Endothelial cell of umbilical vein (primary cell): Measurements from ENCODE around the gene AKNAD1. TPM values are rescaled to one million over a fixed set of nuclear protein-coding genes. Genes with fewer than 3 reads are reported as not detected.

Experiments used
- BruUV-seq: library from RNA; stranded (reverse); fragments of 400-500 nt; replicated peaks from 2 replicates; lab custom pipeline; 2021; lab: Mats Ljungman, UMichigan
- CTCF ChIA-PET: fragments of 300-600, 350-600 bp; sonication (Branson Sonifier 250); formaldehyde crosslinking; loops from one replicate; lab custom pipeline; 2021; ENCODE audit warnings: antibody characterized with exemption, inconsistent platforms; lab: Charles Lee
- POLR2A ChIA-PET: fragments of 300-600, 350-600 bp; sonication (Branson Sonifier 250); formaldehyde crosslinking; loops from one replicate; lab custom pipeline; 2021; ENCODE audit warnings: antibody characterized with exemption, inconsistent platforms; lab: Charles Lee
- DNase-seq: peaks from one replicate; pipeline ENCODE4 v3.0.0-alpha.2; 2011; ENCODE audit warnings: low read depth, low spot score
- FAIRE-seq: peaks from 2 replicates; lab custom pipeline; 2011; peaks lifted over from hg19 to GRCh38; lab: Jason Lieb, UNC
- H2AFZ ChIP-seq: 2 replicates; pipeline ENCODE4 v1.6.0; 2012; ENCODE audit warnings: low read depth, low read length, control low read depth, inconsistent platforms
- H3K27ac ChIP-seq: 2 replicates; pipeline ENCODE4 v1.5.1; 2011; ENCODE audit warnings: low read depth, mild to moderate bottlenecking, control low read depth, low read length, moderate library complexity; ENCODE audit not compliant: insufficient read depth
- H3K27me3 ChIP-seq, 2 experiments: 2 replicates each; pipeline versions ENCODE4 v1.6.0 to v1.6.1; 2011; ENCODE audit warnings: low read length in 2 of 2, mixed read lengths in 1 of 2; ENCODE audit not compliant: control insufficient read depth in 2 of 2, insufficient read depth in 2 of 2
- H3K36me3 ChIP-seq, 2 experiments: 2 replicates in 1 of 2; 3 replicates in 1 of 2; pipeline ENCODE4 v1.5.1; 2011; ENCODE audit warnings: low read length in 2 of 2, mild to moderate bottlenecking in 1 of 2, moderate library complexity in 1 of 2; ENCODE audit not compliant: control insufficient read depth in 2 of 2, insufficient read depth in 2 of 2; ENCODE audit errors: extremely low read depth in 1 of 2
- H3K4me1 ChIP-seq: 3 replicates; pipeline ENCODE4 v1.5.1; 2011; ENCODE audit warnings: mild to moderate bottlenecking, low read length; ENCODE audit not compliant: control insufficient read depth, insufficient read depth; ENCODE audit errors: extremely low read depth
- H3K4me2 ChIP-seq: 2 replicates; pipeline ENCODE4 v1.6.1; 2011; ENCODE audit warnings: low read length, control low read depth, mixed read lengths; ENCODE audit not compliant: insufficient read depth
- H3K4me3 ChIP-seq, 3 experiments: fragments of 200-600 bp in 1 of 3; sonication (generic), shearing (Covaris generic) in 1 of 3; replicated peaks in 1 of 3; 2 replicates each; pipeline ENCODE4 v1.5.1; 2011 to 2016; ENCODE audit warnings: control low read depth in 3 of 3, low read length in 3 of 3, mild to moderate bottlenecking in 2 of 3, inconsistent platforms in 1 of 3, low read depth in 1 of 3, moderate library complexity in 1 of 3; ENCODE audit not compliant: insufficient read depth in 1 of 3
- H3K79me2 ChIP-seq: 2 replicates; pipeline ENCODE4 v1.6.0; 2012; ENCODE audit warnings: low read length, inconsistent platforms; ENCODE audit not compliant: control insufficient read depth, insufficient read depth
- H3K9ac ChIP-seq: replicated peaks from 2 replicates; pipeline ENCODE3; 2011; ENCODE audit warnings: low read length, control low read depth; ENCODE audit not compliant: insufficient read depth; ENCODE audit errors: extremely low read depth
- H3K9me1 ChIP-seq: replicated peaks from 3 replicates; pipeline ENCODE4 v1.6.0; 2011; ENCODE audit warnings: mild to moderate bottlenecking, low read length; ENCODE audit not compliant: control insufficient read depth, insufficient read depth; ENCODE audit errors: extremely low read depth
- H3K9me3 ChIP-seq: replicated peaks from 2 replicates; pipeline ENCODE4 v1.5.1; 2012; ENCODE audit warnings: low read length, inconsistent platforms; ENCODE audit not compliant: control insufficient read depth, insufficient read depth
- H4K20me1 ChIP-seq: replicated peaks from 2 replicates; pipeline ENCODE3; 2011; ENCODE audit warnings: mild to moderate bottlenecking, low read length; ENCODE audit not compliant: control insufficient read depth, insufficient read depth; ENCODE audit errors: extremely low read depth
- CTCF ChIP-seq, 2 donors: IDR thresholded peaks; 1 replicate in 1 of 2; 2 replicates in 1 of 2; pipeline ENCODE4 v1.5.1; 2011; ENCODE audit warnings: low read length in 2 of 2, mild to moderate bottlenecking in 2 of 2, moderate library complexity in 2 of 2, control low read depth in 1 of 2, inconsistent platforms in 1 of 2, low read depth in 1 of 2; ENCODE audit not compliant: insufficient read depth in 1 of 2; ENCODE audit errors: extremely low read depth in 1 of 2
- EZH2 ChIP-seq: IDR thresholded peaks from 2 replicates; pipeline ENCODE4 v1.6.1; 2012; ENCODE audit warnings: borderline replicate concordance, low read depth, mild to moderate bottlenecking, moderate library complexity, low read length, inconsistent platforms; ENCODE audit not compliant: severe bottlenecking
- FOS ChIP-seq: IDR thresholded peaks from 2 replicates; pipeline ENCODE4 v1.6.1; 2011; ENCODE audit warnings: mild to moderate bottlenecking, low read length, moderate library complexity, borderline replicate concordance; ENCODE audit not compliant: insufficient read depth
- GATA2 ChIP-seq: IDR thresholded peaks from 2 replicates; pipeline ENCODE4 v1.7.0; 2011; ENCODE audit warnings: low read depth, mild to moderate bottlenecking, moderate library complexity, mixed read lengths, low read length; ENCODE audit not compliant: insufficient read length, insufficient read depth
- JUN ChIP-seq: IDR thresholded peaks from 2 replicates; pipeline ENCODE4 v1.6.1; 2011; ENCODE audit warnings: borderline replicate concordance, low read depth; ENCODE audit not compliant: insufficient read length, insufficient read depth
- MYC ChIP-seq: IDR thresholded peaks from one replicate; pipeline ENCODE4 v1.6.1; 2011; ENCODE audit warnings: mild to moderate bottlenecking, low read depth, low read length
- POLR2A ChIP-seq: IDR thresholded peaks from 2 replicates; pipeline ENCODE4 v1.6.1; 2012; ENCODE audit warnings: low read depth, mild to moderate bottlenecking, control low read depth, low read length
- POLR2AphosphoS5 ChIP-seq: IDR thresholded peaks from 2 replicates; pipeline ENCODE4 v1.6.1; 2012; ENCODE audit warnings: low read depth, mild to moderate bottlenecking, control low read depth, low read length, moderate library complexity; ENCODE audit not compliant: insufficient read depth
- dilution Hi-C: fragments of 300-500 bp; cut with MboI; formaldehyde crosslinking; loops from one replicate; pipeline ENCODE4 v1.15.0; 2019; ENCODE audit warnings: low sequenced_read_pairs; ENCODE audit not compliant: extremely low pct_ligation_motif_present
- intact Hi-C: fragments of 100-400 bp; cut with micrococcal nuclease; formaldehyde crosslinking; loops from one replicate; pipeline ENCODE4 v1.10.0; 2022
- polyA plus RNA-seq, 4 experiments: library from polyadenylated mRNA; depleted of rRNA in 3 of 4; stranded (reverse) in 3 of 4; unstranded in 1 of 4; fragments of >200 nt; gene quantifications; 2 replicates each; pipeline versions ENCODE4 v1.2.1 to v1.2.3, GENCODE V29; 2011 to 2012; ENCODE audit warnings: missing spikeins in 1 of 4
- total RNA-seq: library from RNA; stranded (reverse); gene quantifications from 2 replicates; pipeline ENCODE4 v1.2.3, GENCODE V29; 2021
- TF ChIP-seq, protein P1 (sequence below): IDR thresholded peaks from 2 replicates; pipeline ENCODE4 v1.6.1; 2011; ENCODE audit not compliant: insufficient read depth, insufficient read length

Gene AKNAD1
- total and polyA plus RNA-seq, 2 donors (not counting 3 experiments of a cell fraction or from before 2014, with no cell fraction given): not detected

DNA sequence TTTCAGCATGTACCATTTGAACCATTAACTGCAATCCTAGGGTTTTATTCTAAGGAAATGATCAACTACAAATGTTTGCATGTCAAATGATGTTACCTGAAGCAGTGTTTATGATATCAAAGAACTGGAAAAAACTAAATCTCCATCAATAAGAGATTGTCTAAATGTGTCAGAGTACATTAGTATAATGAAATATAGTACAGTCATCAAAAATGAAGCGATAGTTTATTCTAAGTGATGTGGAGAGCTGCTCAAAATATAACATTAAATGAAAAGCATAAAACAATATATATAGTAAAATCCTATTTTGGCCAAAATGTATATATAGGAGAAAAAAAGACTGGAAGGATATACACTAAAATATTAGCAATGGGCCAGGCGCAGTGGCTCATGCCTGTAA is 24.0 kb downstream of the AKNAD1 start:
- peaks cover 29% of the 10 kb centered on the region for H3K4me1 ChIP-seq
- BruUV-seq: no TSS peak
- H3K9ac ChIP-seq: no peak overlapping the region
- no peaks in the 10 kb centered on the region for H3K79me2 ChIP-seq
- H3K9me3 ChIP-seq: no peaks in the 10 kb centered on the region
- no peaks in the 10 kb centered on the region for H3K9me1 ChIP-seq
- CTCF ChIA-PET: interaction anchor here (0.9 to 11.0 kb wide), 5 partner anchors 9 to 64 kb away, joined by 3 to 247 read pairs (median 5); no protein-coding TSS in a partner anchor
- H3K36me3 ChIP-seq: no peaks in the 10 kb centered on the region
- no peak overlapping the region for H3K27ac ChIP-seq
- TF ChIP-seq POLR2A (no peak), JUN (no peak), MYC (no peak), EZH2 (no peak), GATA2 (no peak), CTCF (IDR thresholded peaks at IDR 0.05; ENCODE audit: extremely low read depth in 1 of 2, insufficient read depth in 1 of 2, low read depth in 1 of 2, low read length in 2 of 2) (no peak), FOS (no peak), POLR2AphosphoS5 (no peak)
- TF ChIP-seq, protein P1, sequence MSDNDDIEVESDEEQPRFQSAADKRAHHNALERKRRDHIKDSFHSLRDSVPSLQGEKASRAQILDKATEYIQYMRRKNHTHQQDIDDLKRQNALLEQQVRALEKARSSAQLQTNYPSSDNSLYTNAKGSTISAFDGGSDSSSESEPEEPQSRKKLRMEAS: no peak
- FAIRE-seq (no peak), DNase-seq (no peak)
- dilution Hi-C loops (no loop called here), intact Hi-C loops (loop anchor here (5.0 kb wide), 2 partner anchors 241 to 564 kb away; partner anchors contain the start of gene SORT1)
- H3K27me3 ChIP-seq: no peaks in the 10 kb centered on the region
- H3K4me2 ChIP-seq: no peak overlapping the region
- no peak overlapping the region for H3K4me3 ChIP-seq
- no peak overlapping the region for H2AFZ ChIP-seq
- H4K20me1 ChIP-seq: no peaks in the 10 kb centered on the region
- POLR2A ChIA-PET: no interaction called here
